NK-92 treated with Interleukin-12 subunit alpha and Interleukin-12 subunit beta, amount 100 ng/mL, for 24 hours (cell line): ENCODE data around the gene CGREF1.

Source experiments
- DNase-seq: peaks from one replicate; lab custom pipeline; 2025; lab: John Stamatoyannopoulos, UW

CGREF1 gene

GRCh38 chr2:27118525-27119329, at the start of gene CGREF1:
Gene CGREF1 (minus strand): TSS chr2:27119128. CDS start chr2:27104366, 14,762 bp downstream.
- no peak for DNase-seq

GRCh38 chr2:27164960-27165763, 46.2 kb upstream of the CGREF1 start:
- no peak for DNase-seq

- DNase-seq = no peak
These were observed 43.5 kb upstream of the CGREF1 start for GRCh38 chr2:27162151-27163121.

- DNase-seq = no peak
These were observed 41.3 kb upstream of the CGREF1 start for GRCh38 chr2:27160191-27160590.

GRCh38 chr2:27159271-27159670, 40.3 kb upstream of the CGREF1 start:
- no peak for DNase-seq

GRCh38 chr2:27158468-27158867, 39.5 kb upstream of the CGREF1 start:
- no peak for DNase-seq

GRCh38 chr2:27155069-27155520, 36.2 kb upstream of the CGREF1 start:
- no peak for DNase-seq

GRCh38 chr2:27154488-27154887, 35.6 kb upstream of the CGREF1 start:
- no peak for DNase-seq

GRCh38 chr2:27152796-27153464, 34.0 kb upstream of the CGREF1 start:
- DNase-seq = no peak

- DNase-seq = no peak
These were observed 33.3 kb upstream of the CGREF1 start for GRCh38 chr2:27152102-27152795.

- DNase-seq = no peak
These were observed 31.8 kb upstream of the CGREF1 start for GRCh38 chr2:27150639-27151230.

GRCh38 chr2:27149570-27150405, 30.9 kb upstream of the CGREF1 start:
- no peak for DNase-seq

GRCh38 chr2:27148801-27149439, 30.0 kb upstream of the CGREF1 start, which contains the start of gene TCF23:
Gene TCF23 (plus strand): TSS chr2:27149004. CDS start chr2:27149134, 130 bp downstream.
- DNase-seq = no peak

- no peak for DNase-seq
These were observed 29.0 kb upstream of the CGREF1 start for GRCh38 chr2:27147935-27148334.

- DNase-seq = no peak
These were observed 26.8 kb upstream of the CGREF1 start for GRCh38 chr2:27145682-27146081.

GRCh38 chr2:27143285-27143684, 24.4 kb upstream of the CGREF1 start:
- DNase-seq = no peak

- DNase-seq = no peak
These were observed 20.4 kb upstream of the CGREF1 start, which contains the start of gene PRR30 for GRCh38 chr2:27139310-27139709. Gene PRR30 (minus strand): TSS chr2:27139410. CDS start chr2:27138329, 1,081 bp downstream.

GRCh38 chr2:27138111-27138510, 19.2 kb upstream of the CGREF1 start:
- DNase-seq = no peak
